ENCODE measurements around the gene NTN3. TPM values are rescaled to one million over a fixed set of nuclear protein-coding genes. Genes with fewer than 3 reads are reported as not detected.
A peak's percentile ranks its signal among the peaks of the same experiment; 100 is the strongest.

Gene NTN3
- total and polyA plus RNA-seq, 8 donors = 1.7 to 6.7 (median 4.1) TPM; not detected in 1

GRCh38 chr16:2481676-2482075 is 10.6 kb downstream of the NTN3 start:
- TF ChIP-seq CTCF (IDR thresholded peaks at IDR 0.05) = no peak
- Histone ChIP-seq H3K4me3 (no peak overlapping the region), H3K36me3 (peaks cover 0 to 5% of the 10 kb centered on the region in 2 donors), H3K27me3 (no peaks in the 10 kb centered on the region), H3K27ac (peak overlapping the region; percentile 4 to 44), H3K9me3 (no peaks in the 10 kb centered on the region), H3K4me1 (peaks cover 33 to 68% of the 10 kb centered on the region in 2 donors)
- DNase-seq (no peak), ATAC-seq (no peak)
- intact Hi-C loops (cut with DNase I) = no loop called here

GRCh38 chr16:2482249-2482648 is 11.2 kb downstream of the NTN3 start:
- ATAC-seq = no peak
- peaks cover 37 to 68% of the 10 kb centered on the region in 2 donors for H3K4me1 ChIP-seq
- no peaks in the 10 kb centered on the region for H3K9me3 ChIP-seq
- H3K27me3 ChIP-seq = no peaks in the 10 kb centered on the region
- H3K27ac ChIP-seq = no peak overlapping the region
- peaks cover 0 to 5% of the 10 kb centered on the region in 2 donors for H3K36me3 ChIP-seq
- no peak overlapping the region for H3K4me3 ChIP-seq
- TF ChIP-seq CTCF (IDR thresholded peaks at IDR 0.05) = no peak
- intact Hi-C loops (cut with DNase I) = no loop called here
- no peak for DNase-seq

- Histone ChIP-seq H3K4me3 (no peak overlapping the region), H3K27me3 (no peaks in the 10 kb centered on the region), H3K4me1 (peaks cover 34 to 68% of the 10 kb centered on the region in 2 donors), H3K27ac (peak overlapping the region in 1 of 2 donors; percentile 45), H3K36me3 (peaks cover 0 to 5% of the 10 kb centered on the region in 2 donors), H3K9me3 (no peaks in the 10 kb centered on the region)
- intact Hi-C loops (cut with DNase I) = no loop called here
- ATAC-seq = peak; percentile 35
- DNase-seq = peak in 1 of 4 donors; percentile 77
- TF ChIP-seq CTCF (IDR thresholded peaks at IDR 0.05) = no peak
Measured at GRCh38 chr16:2482708-2483534, 11.8 kb downstream of the NTN3 start.

- Histone ChIP-seq H3K9me3 (no peaks in the 10 kb centered on the region), H3K4me1 (peaks cover 29 to 73% of the 10 kb centered on the region in 2 donors), H3K27ac (no peak overlapping the region), H3K27me3 (no peaks in the 10 kb centered on the region), H3K4me3 (no peak overlapping the region), H3K36me3 (peaks cover 0 to 5% of the 10 kb centered on the region in 2 donors)
- intact Hi-C loops (cut with DNase I) = no loop called here
- no peak for DNase-seq
- no peak for ATAC-seq
- no peak for TF ChIP-seq CTCF (IDR thresholded peaks at IDR 0.05)
Measured at GRCh38 chr16:2483939-2484897, 13.1 kb downstream of the NTN3 start.

All from left lung (tissue), 10 donors.